Measurements from ENCODE around the gene C11orf21. TPM values are rescaled to one million over a fixed set of nuclear protein-coding genes. Genes with fewer than 3 reads are reported as not detected.

C11orf21 gene
- polyA plus RNA-seq, 1 of the 3 experiments (the other 2 are of a cell fraction) = 0.03 TPM

- ChIA-PET POLR2A (no interaction called here), CTCF (interaction anchor here (0.9 to 10.5 kb wide), 6 partner anchors 8 to 162 kb away, joined by 3 to 101 read pairs (median 4); no protein-coding TSS in a partner anchor)
- DNase-seq = no peak
- H3K27me3 ChIP-seq (ENCODE audit: insufficient read depth) = no peaks in the 10 kb centered on the region
- no peak overlapping the region for H3K4me3 ChIP-seq (ENCODE audit: low read depth in 2 of 2, low read length in 1 of 2)
- H3K27ac ChIP-seq (ENCODE audit: low read depth in 2 of 2, low read length in 1 of 2) = no peak overlapping the region
- no peaks in the 10 kb centered on the region for H4K20me1 ChIP-seq (ENCODE audit: insufficient read depth)
- TF ChIP-seq FOXM1 (IDR thresholded peaks at IDR 0.05; ENCODE audit: low read depth) = no peak
- TF ChIP-seq TEAD4 (IDR thresholded peaks at IDR 0.05; ENCODE audit: borderline replicate concordance, insufficient read depth) = no peak
- no peak for TF ChIP-seq MXI1 (IDR thresholded peaks at IDR 0.05; ENCODE audit: low read depth, low read length)
- no peak for TF ChIP-seq FOSL2 (IDR thresholded peaks at IDR 0.05; ENCODE audit: borderline replicate concordance, low read depth)
- TF ChIP-seq MAX (IDR thresholded peaks at IDR 0.05; ENCODE audit: low read depth) = no peak
- TF ChIP-seq RFX5 (IDR thresholded peaks at IDR 0.05; ENCODE audit: low read length) = no peak
- no peak for TF ChIP-seq SMC3 (IDR thresholded peaks at IDR 0.05; ENCODE audit: low read depth, low read length)
- TF ChIP-seq TAF1 (IDR thresholded peaks at IDR 0.05; ENCODE audit: borderline replicate concordance, low read depth, low read length) = no peak
- TF ChIP-seq MEF2A (IDR thresholded peaks at IDR 0.05; ENCODE audit: borderline replicate concordance, low read depth) = no peak
- no peak for TF ChIP-seq YY1 (IDR thresholded peaks at IDR 0.05; ENCODE audit: low read depth)
- no peak for TF ChIP-seq GATA2 (CRISPR knock-in tag; IDR thresholded peaks at IDR 0.05)
- TF ChIP-seq SIN3A (IDR thresholded peaks at IDR 0.05; ENCODE audit: borderline replicate concordance, low read depth, low read length) = no peak
- no peak for TF ChIP-seq REST (IDR thresholded peaks at IDR 0.05; ENCODE audit: low read depth, low read length)
- TF ChIP-seq POLR2AphosphoS5 (IDR thresholded peaks at IDR 0.05; ENCODE audit: low read depth, low read length) = no peak
- TF ChIP-seq, protein P1, sequence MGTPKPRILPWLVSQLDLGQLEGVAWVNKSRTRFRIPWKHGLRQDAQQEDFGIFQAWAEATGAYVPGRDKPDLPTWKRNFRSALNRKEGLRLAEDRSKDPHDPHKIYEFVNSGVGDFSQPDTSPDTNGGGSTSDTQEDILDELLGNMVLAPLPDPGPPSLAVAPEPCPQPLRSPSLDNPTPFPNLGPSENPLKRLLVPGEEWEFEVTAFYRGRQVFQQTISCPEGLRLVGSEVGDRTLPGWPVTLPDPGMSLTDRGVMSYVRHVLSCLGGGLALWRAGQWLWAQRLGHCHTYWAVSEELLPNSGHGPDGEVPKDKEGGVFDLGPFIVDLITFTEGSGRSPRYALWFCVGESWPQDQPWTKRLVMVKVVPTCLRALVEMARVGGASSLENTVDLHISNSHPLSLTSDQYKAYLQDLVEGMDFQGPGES (IDR thresholded peaks at IDR 0.05; ENCODE audit: low read depth, low read length) = no peak
- no peak for TF ChIP-seq EZH2phosphoT487 (IDR thresholded peaks at IDR 0.05; ENCODE audit: borderline replicate concordance, low read depth)
- TF ChIP-seq, protein P2, sequence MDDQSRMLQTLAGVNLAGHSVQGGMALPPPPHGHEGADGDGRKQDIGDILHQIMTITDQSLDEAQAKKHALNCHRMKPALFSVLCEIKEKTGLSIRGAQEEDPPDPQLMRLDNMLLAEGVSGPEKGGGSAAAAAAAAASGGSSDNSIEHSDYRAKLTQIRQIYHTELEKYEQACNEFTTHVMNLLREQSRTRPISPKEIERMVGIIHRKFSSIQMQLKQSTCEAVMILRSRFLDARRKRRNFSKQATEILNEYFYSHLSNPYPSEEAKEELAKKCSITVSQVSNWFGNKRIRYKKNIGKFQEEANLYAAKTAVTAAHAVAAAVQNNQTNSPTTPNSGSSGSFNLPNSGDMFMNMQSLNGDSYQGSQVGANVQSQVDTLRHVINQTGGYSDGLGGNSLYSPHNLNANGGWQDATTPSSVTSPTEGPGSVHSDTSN (IDR thresholded peaks at IDR 0.05) = no peak
- no peak for TF ChIP-seq RCOR1 (IDR thresholded peaks at IDR 0.05; ENCODE audit: low read length)
- 90% methylated on average over 27 of the region's 34 CpGs for WGBS (ENCODE audit: low lambda C conversion rate)
- H3K4me1 ChIP-seq (ENCODE audit: control insufficient read depth in 1 of 2, insufficient read depth in 2 of 2, low read depth in 1 of 2, low read length in 1 of 2) = peaks cover 26% of the 10 kb centered on the region in 2 experiments; a peak in 3 of 4 replicates
- no peak overlapping the region for H3K9ac ChIP-seq
- H2AFZ ChIP-seq (ENCODE audit: low read depth) = no peak overlapping the region
- no peaks in the 10 kb centered on the region for H3F3A ChIP-seq (replicated peaks; ENCODE audit: insufficient read depth)
- H3K4me2 ChIP-seq = peak overlapping the region; percentile 55; the same call in 1 of the 2 replicates
- H3K36me3 ChIP-seq (replicated peaks in 1 of 2; ENCODE audit: control insufficient read depth in 1 of 2, insufficient read depth in 2 of 2, low read length in 1 of 2) = no peaks in the 10 kb centered on the region
- no peaks in the 10 kb centered on the region for H3K9me2 ChIP-seq
- H3K9me3 ChIP-seq = no peaks in the 10 kb centered on the region
- no peaks in the 10 kb centered on the region for H3K79me2 ChIP-seq (ENCODE audit: insufficient read depth)
Observed at GRCh38 chr11:2313051-2313951, 11.6 kb upstream of the C11orf21 start.
